Islet of Langerhans (tissue), 1 donor: ENCODE results near the gene AHNAK.
"Not testable (repeated sequence)": the region's sequence is repeated elsewhere in the genome, so short reads cannot be mapped to it uniquely, and the experiment has no call there.

Experiments
- FAIRE-seq: peaks from one replicate; lab custom pipeline; 2011; peaks lifted over from hg19 to GRCh38; lab: Jason Lieb, UNC

Gene AHNAK

DNA sequence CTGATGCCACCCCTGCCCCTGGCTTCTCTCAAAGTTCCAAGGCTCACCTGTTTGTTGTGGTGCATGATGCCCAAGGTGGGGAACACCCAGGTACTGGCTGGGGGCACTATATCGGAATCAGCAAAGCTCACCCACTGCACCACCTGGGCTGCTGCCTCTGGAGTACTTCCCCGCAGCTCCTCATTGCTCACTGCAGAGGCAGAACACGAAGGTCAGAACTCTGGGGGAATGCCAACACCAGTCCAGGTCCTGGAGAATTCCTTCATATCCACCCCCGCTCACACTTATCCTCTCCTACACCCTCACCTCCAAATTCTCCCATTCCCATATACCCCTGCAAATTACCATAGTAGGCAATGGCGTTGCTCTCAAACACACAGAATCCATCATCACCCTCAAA, 24.9 kb upstream of the AHNAK start:
- not testable (repeated sequence) for FAIRE-seq

DNA sequence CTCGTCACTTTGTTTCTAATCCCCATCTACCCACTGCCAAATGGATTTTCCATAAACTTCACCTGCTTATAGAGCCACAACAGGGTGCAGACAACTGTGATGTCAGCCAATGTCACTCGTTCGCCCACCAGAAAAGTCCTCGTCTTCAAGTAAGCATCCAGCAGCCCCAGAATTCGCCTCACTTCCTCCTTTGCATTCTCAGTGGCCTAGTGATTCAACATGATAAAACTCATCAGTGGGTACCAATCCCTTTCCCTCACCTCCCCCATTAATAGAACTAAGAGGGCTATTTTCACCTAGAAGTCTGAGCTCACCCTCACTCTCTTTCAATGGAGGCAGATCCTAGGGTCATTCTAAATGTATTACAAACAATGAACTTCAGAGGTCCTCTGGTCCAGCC, 24.3 kb upstream of the AHNAK start:
- FAIRE-seq, result not testable (repeated sequence)

DNA sequence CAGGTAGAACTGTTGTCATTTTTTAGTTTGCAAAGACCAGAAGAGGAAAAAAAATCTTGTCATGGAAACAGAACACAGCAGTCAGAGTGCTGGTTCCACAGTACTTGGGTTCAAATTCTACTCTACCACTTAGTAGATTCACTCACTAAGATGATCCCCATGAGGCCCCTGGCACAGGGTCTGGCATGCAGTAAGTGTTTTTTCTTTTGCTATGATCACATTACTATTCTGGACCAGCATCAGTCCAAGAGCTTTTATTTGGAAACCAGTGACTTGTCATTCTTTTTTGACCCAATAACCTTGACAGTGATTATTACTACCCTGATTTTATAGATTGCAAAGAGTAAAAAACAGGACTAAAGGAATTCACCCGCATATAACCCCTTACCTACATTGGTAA, 23.0 kb upstream of the AHNAK start:
- FAIRE-seq, result no peak

- no peak for FAIRE-seq
These were observed 20.5 kb upstream of the AHNAK start for GRCh38 chr11:62567018-62567633.

DNA sequence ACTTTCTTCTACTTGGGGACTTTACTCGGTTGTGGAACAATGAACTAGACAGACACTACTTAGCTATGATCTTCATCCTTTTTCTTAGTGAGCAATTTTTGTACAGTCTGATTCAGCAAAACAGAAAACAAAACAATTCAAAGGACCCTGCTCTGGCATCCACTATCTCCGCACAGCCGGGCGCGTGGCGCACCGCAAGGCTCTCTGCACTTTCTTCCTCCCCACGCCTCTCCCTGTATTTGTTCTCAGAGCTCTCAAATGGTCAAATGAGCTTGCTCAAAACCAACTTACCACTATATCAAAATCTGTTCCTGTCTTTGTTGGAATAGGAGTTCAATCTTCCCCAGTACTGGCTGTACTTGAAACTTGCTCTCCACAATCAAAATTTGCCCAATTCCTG, 19.6 kb upstream of the AHNAK start:
- no peak for FAIRE-seq

GRCh38 chr11:62565100-62565802, 18.6 kb upstream of the AHNAK start:
- FAIRE-seq, result no peak

GRCh38 chr11:62561677-62562230, 15.1 kb upstream of the AHNAK start:
- FAIRE-seq, result not testable (repeated sequence)

GRCh38 chr11:62560566-62561103, 14.0 kb upstream of the AHNAK start:
- no peak for FAIRE-seq

GRCh38 chr11:62559626-62560025, 13.0 kb upstream of the AHNAK start:
- FAIRE-seq, result not testable (repeated sequence)

DNA sequence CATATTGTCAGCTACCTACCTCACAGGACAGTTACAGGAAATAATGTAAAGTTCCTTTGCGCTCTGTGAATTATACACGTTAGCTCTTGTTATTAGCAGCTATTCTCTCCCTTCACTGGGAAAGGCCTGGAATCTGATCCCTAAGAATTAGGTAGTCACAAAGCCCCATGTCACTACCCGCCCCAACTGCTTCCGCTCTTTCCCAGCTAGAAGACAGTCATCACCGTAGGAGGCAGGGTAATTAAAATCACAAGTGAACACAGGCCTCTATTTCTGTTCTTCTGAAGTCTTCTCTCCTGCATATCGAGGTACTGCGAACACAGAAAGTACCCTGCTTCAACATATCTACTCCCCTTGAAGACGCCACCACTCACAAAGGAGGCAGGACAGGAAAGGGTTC, 12.6 kb upstream of the AHNAK start:
- FAIRE-seq, result no peak

GRCh38 chr11:62558669-62559068, 12.1 kb upstream of the AHNAK start:
- FAIRE-seq, result no peak

GRCh38 chr11:62556875-62557631, 10.4 kb upstream of the AHNAK start:
- FAIRE-seq, result no peak

GRCh38 chr11:62556108-62556874, 9.7 kb upstream of the AHNAK start:
- FAIRE-seq, result no peak

- FAIRE-seq, result no peak
These were observed 9.0 kb upstream of the AHNAK start for GRCh38 chr11:62555464-62556107.

GRCh38 chr11:62554387-62555167, 8.0 kb upstream of the AHNAK start:
- FAIRE-seq, result no peak

DNA sequence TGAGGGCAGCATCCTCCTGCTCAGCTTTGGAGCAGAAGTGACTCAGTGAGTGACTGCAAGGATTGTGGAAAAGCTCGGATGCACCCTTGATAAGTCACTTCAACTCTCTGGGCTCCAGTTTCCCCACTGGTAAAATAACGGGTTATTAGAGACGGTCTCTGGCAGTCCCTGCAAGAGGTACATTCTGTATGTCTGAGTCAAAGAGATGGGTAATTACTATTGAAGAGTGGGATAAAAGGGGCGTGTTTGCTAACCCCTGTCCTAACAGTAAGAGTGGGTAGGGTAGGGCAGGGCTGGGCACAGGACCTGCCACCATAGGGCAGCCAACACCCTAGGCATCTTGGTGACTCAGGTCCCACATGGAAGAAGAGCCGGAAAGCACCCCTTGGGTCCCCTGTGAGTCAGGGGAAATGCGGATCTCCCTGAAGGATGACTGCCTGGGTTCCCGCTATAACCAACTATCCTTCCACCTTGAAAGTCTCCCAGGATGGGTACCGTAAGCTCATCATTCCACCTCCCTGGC, 7.3 kb upstream of the AHNAK start:
- FAIRE-seq, result no peak

DNA sequence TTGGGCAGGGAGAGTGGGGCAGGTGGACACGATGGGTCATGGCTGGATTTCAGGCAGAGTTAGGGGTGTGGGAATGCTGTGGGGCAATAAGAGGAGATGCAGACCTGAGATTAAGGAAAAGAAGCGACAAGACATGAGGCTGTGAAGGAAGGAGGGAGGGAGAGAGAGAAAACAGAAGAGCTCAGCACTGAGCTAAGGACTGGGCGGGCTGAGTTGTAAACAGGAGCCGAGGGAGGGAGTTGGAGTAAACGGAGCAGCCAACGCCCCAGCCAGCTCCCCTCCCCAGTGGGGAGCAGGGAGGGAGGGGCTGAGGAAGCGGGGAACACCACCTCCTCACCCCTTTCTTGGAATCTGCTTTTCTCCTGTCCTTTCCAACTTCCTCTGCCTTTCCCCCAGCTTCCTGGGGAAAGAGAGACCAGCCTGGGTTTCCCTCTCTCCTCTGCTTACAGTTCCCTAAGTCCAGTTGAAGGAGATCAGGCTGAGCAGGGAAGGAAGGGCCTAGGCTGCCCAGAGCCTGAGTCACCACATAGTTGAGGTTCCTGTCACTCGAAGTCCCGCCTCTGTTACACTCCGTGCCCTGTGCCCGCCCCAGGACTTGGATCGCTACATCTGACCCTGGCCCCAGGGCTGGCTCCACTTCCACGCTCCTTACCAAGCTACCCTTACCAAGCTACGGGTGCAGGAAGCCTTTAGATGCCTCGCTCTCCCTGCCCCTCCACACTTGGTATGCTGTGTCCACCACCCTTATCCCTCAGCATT, 6.7 kb upstream of the AHNAK start:
- no peak for FAIRE-seq

GRCh38 chr11:62552485-62553079, 6.0 kb upstream of the AHNAK start:
- FAIRE-seq, result no peak

DNA sequence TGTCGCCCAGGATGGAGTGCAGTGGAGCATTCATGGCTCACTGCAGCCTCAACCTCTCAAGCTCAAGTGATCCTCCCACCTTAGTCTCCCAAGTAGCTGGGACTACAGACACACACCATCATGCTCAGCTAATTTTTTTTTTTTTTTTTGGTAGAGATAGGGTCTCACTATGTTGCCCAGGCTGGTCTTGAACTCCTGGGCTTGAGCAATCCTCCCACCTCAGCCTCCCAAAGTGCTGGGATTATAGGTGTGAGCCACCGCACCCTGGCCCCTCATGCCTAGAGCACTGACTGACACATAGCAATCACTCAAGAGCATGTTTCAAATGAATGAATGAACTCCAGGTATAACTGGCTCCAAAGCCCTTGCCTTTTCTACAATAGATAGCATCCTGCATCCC, 3.9 kb upstream of the AHNAK start:
- not testable (repeated sequence) for FAIRE-seq
